HG02588 (cell line): ENCODE measurements around the gene JCAD.
A peak's percentile ranks its signal among the peaks of the same experiment; 100 is the strongest.

Experiments
- ATAC-seq: cut with Tn5 transposase; IDR thresholded peaks from one replicate; pipeline ENCODE4 v1.9.1; 2021; ENCODE audit warnings: mild to moderate bottlenecking, moderate library complexity; ENCODE audit not compliant: unreplicated experiment

Gene JCAD

DNA sequence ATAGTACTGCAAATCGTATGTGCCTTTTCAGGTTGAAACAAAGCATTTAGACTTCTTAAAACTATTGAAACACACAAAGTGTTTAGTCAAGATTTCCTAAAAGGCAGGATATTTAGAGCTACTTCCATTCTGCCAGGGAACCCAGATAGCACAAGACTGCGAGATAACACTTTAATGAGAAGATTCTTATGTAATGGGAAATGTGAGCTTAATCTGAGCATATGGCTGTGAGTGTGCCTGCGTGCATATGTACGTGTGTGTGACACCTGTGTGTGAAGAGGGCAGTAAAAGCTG is 14.3 kb upstream of the JCAD start:
- no peak for ATAC-seq

DNA sequence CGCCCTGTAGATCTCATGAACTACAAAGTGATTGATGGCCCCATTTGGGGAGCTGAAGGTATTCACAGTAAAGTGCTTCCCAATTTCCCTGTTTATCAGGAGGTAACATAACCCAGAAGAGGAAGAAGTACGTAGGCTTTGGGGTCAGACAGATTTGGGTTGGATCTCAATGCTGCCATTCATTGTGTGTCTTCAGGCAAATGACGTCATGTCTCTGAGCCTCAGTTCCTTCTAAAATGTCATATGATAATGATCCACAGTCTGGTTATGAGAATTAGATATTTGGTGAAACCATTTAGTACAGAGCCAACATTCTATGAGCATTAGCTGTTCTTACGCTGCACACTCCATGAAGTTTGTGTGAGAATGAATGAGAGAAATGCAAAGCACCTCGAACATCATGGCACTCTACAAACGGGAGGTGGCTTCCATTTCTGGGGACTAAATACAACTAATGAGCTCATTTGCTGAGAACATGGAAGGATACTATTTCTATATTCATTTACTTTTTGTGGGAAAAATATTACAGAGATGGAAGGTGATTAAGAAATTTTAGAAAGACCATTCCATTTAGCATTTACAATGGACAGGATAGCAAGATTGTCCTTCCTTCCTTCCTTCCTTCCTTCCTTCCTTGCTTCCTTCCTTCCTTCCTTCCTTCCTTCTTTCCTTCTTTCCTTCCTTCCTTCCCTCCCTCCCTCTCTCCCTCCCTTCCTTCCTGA is 13.8 kb upstream of the JCAD start:
- ATAC-seq = no peak

DNA sequence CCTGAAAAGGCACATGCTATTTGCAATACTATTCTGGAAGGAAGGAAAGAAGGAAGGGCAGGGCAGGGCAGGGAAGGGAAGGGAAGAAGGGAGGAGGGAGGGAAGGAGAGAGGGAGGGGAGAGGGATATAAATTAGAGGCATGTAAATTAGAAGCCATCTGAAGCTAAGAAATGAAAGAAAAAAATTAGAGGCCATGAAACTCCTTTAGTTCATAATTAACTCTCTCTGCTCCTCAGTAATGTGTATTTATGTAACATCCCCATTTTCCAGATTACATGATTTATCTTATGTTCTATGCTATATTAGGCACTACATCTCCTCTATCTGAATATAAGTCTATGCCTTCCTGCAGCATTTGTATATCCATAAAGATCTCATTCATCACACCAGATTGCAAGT is 12.7 kb upstream of the JCAD start:
- ATAC-seq = no peak

- no peak for ATAC-seq
These were observed 10.8 kb upstream of the JCAD start for GRCh38 chr10:30070001-30070685.

GRCh38 chr10:30068492-30069223 is 9.3 kb upstream of the JCAD start:
- ATAC-seq = no peak

DNA sequence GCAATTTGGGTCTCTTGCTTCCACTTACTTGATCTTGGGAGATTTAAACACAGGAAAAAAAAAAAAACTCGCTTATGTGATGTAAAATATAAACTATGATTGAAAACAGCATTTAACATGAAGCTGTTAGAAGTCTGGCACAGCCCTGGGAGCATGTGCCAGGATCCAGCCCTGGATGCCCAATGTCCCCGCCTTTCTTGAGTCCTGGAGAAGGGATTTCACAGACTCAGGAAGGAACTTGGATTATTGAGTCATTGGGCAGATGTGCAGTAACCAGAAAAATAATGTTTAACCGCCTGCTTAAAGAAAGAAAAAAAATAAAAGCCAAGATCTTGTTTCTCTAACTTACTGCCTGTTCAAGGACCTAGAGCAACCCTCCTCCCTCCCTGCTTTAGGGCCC is 3.7 kb upstream of the JCAD start:
- no peak for ATAC-seq

GRCh38 chr10:30062582-30062981 is 3.2 kb upstream of the JCAD start:
- ATAC-seq = no peak

- no peak for ATAC-seq
These were observed 2.7 kb upstream of the JCAD start for GRCh38 chr10:30062090-30062489.

GRCh38 chr10:30058570-30059132 is 735 bp downstream of the JCAD start:
- peak; percentile 23 for ATAC-seq

DNA sequence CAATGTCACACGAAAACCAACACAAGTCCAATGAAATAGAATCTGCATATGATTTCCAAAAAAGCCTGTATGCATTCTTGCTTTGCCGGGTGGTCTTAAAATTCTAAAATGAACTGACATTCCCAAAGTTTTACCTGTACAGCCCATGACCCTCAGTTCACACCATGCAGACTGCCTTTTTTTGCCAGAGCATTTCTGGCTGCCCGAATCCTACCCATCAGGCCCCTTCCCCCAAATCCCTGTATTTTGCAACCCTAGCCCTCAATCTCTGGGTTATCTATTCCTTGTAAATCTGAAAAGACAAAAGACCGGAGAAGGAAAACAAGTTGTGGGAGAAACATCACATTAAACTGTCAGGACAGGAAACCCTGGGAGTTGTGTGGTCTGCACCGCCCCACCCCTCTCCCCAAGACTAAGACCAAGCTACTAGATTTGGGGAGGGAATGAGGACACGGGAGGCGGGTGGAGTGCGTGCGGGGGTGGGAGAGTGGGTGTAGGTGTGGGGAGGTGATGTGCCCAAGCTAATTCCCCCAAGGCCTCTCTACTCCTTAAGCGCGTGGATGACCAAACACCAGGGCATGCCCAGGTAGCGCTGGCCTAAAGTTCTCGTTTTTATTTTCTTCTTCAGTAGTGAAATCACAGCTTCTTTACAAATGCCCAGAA is 1.4 kb downstream of the JCAD start:
- ATAC-seq = no peak

- no peak for ATAC-seq
These were observed 2.0 kb downstream of the JCAD start for GRCh38 chr10:30057421-30057841.

GRCh38 chr10:30056767-30057355 is 2.5 kb downstream of the JCAD start:
- ATAC-seq = no peak

DNA sequence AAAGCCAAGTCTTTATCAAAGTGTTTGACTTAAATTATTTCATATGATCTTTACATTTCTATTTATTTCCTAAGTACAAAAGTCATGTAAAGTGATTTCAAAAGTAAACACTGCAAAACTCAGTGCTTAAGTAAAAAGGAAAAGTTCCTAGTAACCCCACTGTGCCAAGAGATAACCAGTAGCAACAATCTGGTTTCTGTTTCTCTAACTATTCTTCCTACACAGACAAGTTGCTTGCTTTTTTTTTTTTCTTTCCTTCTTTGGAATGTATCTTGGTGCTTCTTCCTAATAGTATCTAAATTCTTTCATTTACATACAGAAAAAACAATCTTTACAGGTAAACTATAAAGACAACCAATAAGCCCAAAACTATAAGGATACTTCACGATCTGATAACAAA is 3.1 kb downstream of the JCAD start:
- no peak for ATAC-seq

- no peak for ATAC-seq
These were observed 4.1 kb downstream of the JCAD start for GRCh38 chr10:30055226-30055662.

GRCh38 chr10:30052062-30052461 is 7.3 kb downstream of the JCAD start:
- no peak for ATAC-seq

- no peak for ATAC-seq
These were observed 8.2 kb downstream of the JCAD start for GRCh38 chr10:30051220-30051619.

GRCh38 chr10:30050411-30050810 is 9.0 kb downstream of the JCAD start:
- ATAC-seq = no peak

- ATAC-seq = no peak
These were observed 10.4 kb downstream of the JCAD start for GRCh38 chr10:30048768-30049517.

- ATAC-seq = no peak
These were observed 11.4 kb downstream of the JCAD start for GRCh38 chr10:30047924-30048531.

DNA sequence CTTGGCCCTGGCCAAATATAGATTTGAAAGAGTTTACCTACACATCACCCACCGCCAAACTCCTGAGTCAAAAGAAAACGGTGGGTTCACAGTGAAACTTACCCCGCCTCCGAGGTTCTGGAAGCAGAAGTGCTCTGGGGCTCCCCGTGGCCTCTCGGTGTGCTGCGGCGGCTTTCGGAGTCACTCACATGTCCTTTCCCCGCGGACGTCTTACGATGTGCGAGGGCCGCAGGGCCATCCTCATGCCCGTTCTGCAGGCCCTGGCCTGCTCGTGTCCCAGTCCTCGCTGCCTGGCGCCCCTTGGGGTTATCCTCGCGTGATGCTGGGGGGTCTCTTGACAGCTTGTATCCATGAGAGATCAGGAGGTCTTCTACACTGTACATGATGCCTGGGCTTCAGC is 12.0 kb downstream of the JCAD start:
- no peak for ATAC-seq
